A673 (cell line): ENCODE results near the gene ADGRL1.

Experiments
- CTCF ChIP-seq: fragments of 300-800, 200-600 bp; sonication (generic); conservative IDR thresholded peaks from 2 replicates; pipeline ENCODE4 v1.5.1; 2017; ENCODE audit warnings: low read depth, mild to moderate bottlenecking, antibody characterized with exemption, low read length, moderate library complexity, mixed read lengths
- EZH2 ChIP-seq: fragments of 200-600 bp; sonication (generic); IDR thresholded peaks from 2 replicates; pipeline ENCODE4 v1.6.1; 2017; ENCODE audit warnings: borderline replicate concordance, low read depth, mild to moderate bottlenecking, mixed read lengths, antibody characterized with exemption, low read length; ENCODE audit not compliant: poor library complexity, severe bottlenecking

GRCh38 chr19:14185158-14185557 is 20.8 kb downstream of the ADGRL1 start:
- no peak for TF ChIP-seq CTCF
- no peak for TF ChIP-seq EZH2
